ENCODE measurements around the gene ITGA1. TPM values are rescaled to one million over a fixed set of nuclear protein-coding genes. Genes with fewer than 3 reads are reported as not detected.

The ITGA1 gene
- total and polyA plus RNA-seq, 2 donors from 2014 or later = 13.3 to 65.6 TPM

- H3K9me3 ChIP-seq (ENCODE audit: control insufficient read depth in 2 of 3, insufficient read depth in 1 of 3, low read length in 3 of 3) = no peaks in the 10 kb centered on the region
- TF ChIP-seq CTCF (IDR thresholded peaks at IDR 0.05; ENCODE audit: borderline replicate concordance, extremely low read depth, insufficient read depth) = no peak
- peaks cover 0 to 4% (median 3%) of the 10 kb centered on the region in 3 donors for H3K4me1 ChIP-seq (ENCODE audit: control insufficient read depth in 2 of 3, insufficient read depth in 2 of 3, low read depth in 1 of 3, low read length in 3 of 3)
- FAIRE-seq = no peak
- H3K27ac ChIP-seq (ENCODE audit: low read depth in 2 of 2, low read length in 2 of 2) = no peak overlapping the region
- H3K4me3 ChIP-seq (ENCODE audit: low read length in 3 of 3) = peak overlapping the region in 1 of 3 donors; percentile 19
- no peaks in the 10 kb centered on the region for H3K27me3 ChIP-seq (ENCODE audit: control insufficient read depth, insufficient read depth, low read length)
- no peak for DNase-seq
- no peak overlapping the region for H3K9ac ChIP-seq (ENCODE audit: low read length in 3 of 3)
- no peaks in the 10 kb centered on the region for H3K36me3 ChIP-seq (ENCODE audit: control insufficient read depth in 2 of 3, insufficient read depth in 3 of 3, low read length in 3 of 3)
- intact Hi-C loops (cut with DNase I) = no loop called here
Measured at GRCh38 chr5:53006911-53007890, 219.5 kb downstream of the ITGA1 start.

DNA sequence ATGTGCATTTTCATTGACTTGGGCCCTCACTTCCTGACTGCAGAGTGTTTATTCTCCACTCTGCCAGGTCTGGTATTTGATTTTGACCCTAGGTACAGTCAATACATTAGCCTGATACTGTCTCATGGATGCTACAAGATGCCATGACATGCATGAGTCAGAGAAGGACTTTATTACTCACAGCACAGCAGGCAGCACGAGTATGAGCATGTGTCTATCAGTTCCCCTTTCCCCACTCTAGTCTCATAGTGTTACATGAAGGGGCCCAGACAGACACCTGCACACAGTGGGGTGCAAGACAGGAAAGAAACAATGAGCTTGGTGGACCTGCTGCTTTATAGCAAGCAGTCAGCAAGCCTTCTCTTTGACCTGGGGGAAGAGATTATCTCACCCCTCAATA, 221.0 kb downstream of the ITGA1 start:
- no peak overlapping the region for H3K27ac ChIP-seq (ENCODE audit: low read depth in 2 of 2, low read length in 2 of 2)
- DNase-seq (no peak), FAIRE-seq (no peak)
- no peaks in the 10 kb centered on the region for H3K27me3 ChIP-seq (ENCODE audit: control insufficient read depth, insufficient read depth, low read length)
- intact Hi-C loops (cut with DNase I) = no loop called here
- no peak overlapping the region for H3K9ac ChIP-seq (ENCODE audit: low read length in 3 of 3)
- H3K4me1 ChIP-seq (ENCODE audit: control insufficient read depth in 2 of 3, insufficient read depth in 2 of 3, low read depth in 1 of 3, low read length in 3 of 3) = peaks cover 0 to 4% (median 3%) of the 10 kb centered on the region in 3 donors
- no peaks in the 10 kb centered on the region for H3K9me3 ChIP-seq (ENCODE audit: control insufficient read depth in 2 of 3, insufficient read depth in 1 of 3, low read length in 3 of 3)
- TF ChIP-seq CTCF (IDR thresholded peaks at IDR 0.05; ENCODE audit: borderline replicate concordance, extremely low read depth, insufficient read depth) = no peak
- no peak overlapping the region for H3K4me3 ChIP-seq (ENCODE audit: low read length in 3 of 3)
- no peaks in the 10 kb centered on the region for H3K36me3 ChIP-seq (ENCODE audit: control insufficient read depth in 2 of 3, insufficient read depth in 3 of 3, low read length in 3 of 3)

Other genes starting within 250 kb of the ITGA1 start
- 38.7 TPM for gene PELO, start within 50 bp of the ITGA1 start, total RNA-seq
- 29.6 TPM for gene PELO, start within 50 bp of the ITGA1 start, polyA plus RNA-seq (ENCODE audit: insufficient read depth, low read depth, low replicate concordance)
- 44.5 TPM for gene ITGA2, start 201.4 kb downstream of the ITGA1 start, total RNA-seq
- gene ITGA2, start 201.4 kb downstream of the ITGA1 start, polyA plus RNA-seq (ENCODE audit: insufficient read depth, low read depth, low replicate concordance) = 4.9 TPM